Type B pancreatic cell (in vitro differentiated cells): ENCODE results near the gene TMEM86A. TPM values are rescaled to one million over a fixed set of nuclear protein-coding genes. Genes with fewer than 3 reads are reported as not detected.

Source experiments
- DNase-seq: peaks from one replicate; pipeline ENCODE4 v3.0.0; 2021; ENCODE audit warnings: mixed read lengths; ENCODE audit not compliant: unreplicated experiment; ENCODE audit errors: extremely low spot score
- H3K27ac Mint-ChIP-seq: 2 replicates; pipeline ENCODE4 v1.8.0; 2021; ENCODE audit warnings: mild to moderate bottlenecking, mixed read lengths
- H3K27me3 Mint-ChIP-seq: 2 replicates; pipeline ENCODE4 v1.8.0; 2021; ENCODE audit warnings: mixed read lengths
- H3K36me3 Mint-ChIP-seq: 2 replicates; pipeline ENCODE4 v1.8.0; 2021; ENCODE audit warnings: mixed read lengths
- H3K4me1 Mint-ChIP-seq: one replicate; pipeline ENCODE4 v1.8.0; 2021; ENCODE audit warnings: mixed read lengths; ENCODE audit not compliant: unreplicated experiment
- H3K4me3 Mint-ChIP-seq: 2 replicates; pipeline ENCODE4 v1.8.0; 2021; ENCODE audit warnings: mild to moderate bottlenecking, mixed read lengths
- H3K9me3 Mint-ChIP-seq: 2 replicates; pipeline ENCODE4 v1.8.0; 2021; ENCODE audit warnings: mixed read lengths
- CTCF ChIP-seq: fragments of 200-600 bp; sonication (generic); conservative IDR thresholded peaks from 2 replicates; pipeline ENCODE4 v1.5.0; 2021; ENCODE audit warnings: antibody characterized with exemption, mild to moderate bottlenecking
- total RNA-seq: library from RNA; stranded (reverse); gene quantifications from 2 replicates; pipeline ENCODE4 v1.2.1, GENCODE V29; 2021; ENCODE audit warnings: low replicate concordance

TMEM86A gene
- total RNA-seq, 1 donor from 2014 or later, result 6.5 TPM

- no peak for DNase-seq
- H3K4me1 Mint-ChIP-seq, result peaks cover 19% of the 10 kb centered on the region
- peaks cover 29% of the 10 kb centered on the region for H3K27me3 Mint-ChIP-seq
- no peak for TF ChIP-seq CTCF
- no peak overlapping the region for H3K4me3 Mint-ChIP-seq
- H3K36me3 Mint-ChIP-seq, result no peaks in the 10 kb centered on the region
- no peak overlapping the region for H3K27ac Mint-ChIP-seq
- no peaks in the 10 kb centered on the region for H3K9me3 Mint-ChIP-seq
These were observed 3.1 kb downstream of the TMEM86A start for GRCh38 chr11:18701614-18702216.

GRCh38 chr11:18703001-18703763, 4.6 kb downstream of the TMEM86A start:
- H3K27ac Mint-ChIP-seq, result no peak overlapping the region

GRCh38 chr11:18704045-18704645, 5.6 kb downstream of the TMEM86A start:
- Mint-ChIP-seq H3K4me3 (peak overlapping the region; percentile 17), H3K9me3 (no peaks in the 10 kb centered on the region), H3K27ac (no peak overlapping the region), H3K36me3 (no peaks in the 10 kb centered on the region), H3K4me1 (peaks cover 18% of the 10 kb centered on the region), H3K27me3 (peaks cover 41% of the 10 kb centered on the region)
- no peak for TF ChIP-seq CTCF
- DNase-seq, result no peak

More at GRCh38 chr11:18703001-18703763, 4.6 kb downstream of the TMEM86A start:
- Mint-ChIP-seq H3K9me3 (no peaks in the 10 kb centered on the region), H3K4me1 (peaks cover 20% of the 10 kb centered on the region), H3K4me3 (peak overlapping the region; percentile 26), H3K27me3 (peaks cover 33% of the 10 kb centered on the region), H3K36me3 (no peaks in the 10 kb centered on the region)
- no peak for TF ChIP-seq CTCF
- DNase-seq, result no peak

GRCh38 chr11:18704698-18705097, 6.1 kb downstream of the TMEM86A start:
- H3K4me3 Mint-ChIP-seq, result peak overlapping the region; percentile 79
- H3K9me3 Mint-ChIP-seq, result no peaks in the 10 kb centered on the region
- H3K36me3 Mint-ChIP-seq, result no peaks in the 10 kb centered on the region
- no peak for TF ChIP-seq CTCF
- DNase-seq, result no peak
- peaks cover 44% of the 10 kb centered on the region for H3K27me3 Mint-ChIP-seq
- no peak overlapping the region for H3K27ac Mint-ChIP-seq
- peaks cover 18% of the 10 kb centered on the region for H3K4me1 Mint-ChIP-seq

- no peak for DNase-seq
- H3K27ac Mint-ChIP-seq, result no peak overlapping the region
- peaks cover 47% of the 10 kb centered on the region for H3K27me3 Mint-ChIP-seq
- H3K9me3 Mint-ChIP-seq, result no peaks in the 10 kb centered on the region
- H3K4me3 Mint-ChIP-seq, result peak overlapping the region; percentile 79
- no peak for TF ChIP-seq CTCF
- H3K4me1 Mint-ChIP-seq, result peaks cover 13% of the 10 kb centered on the region
- H3K36me3 Mint-ChIP-seq, result no peaks in the 10 kb centered on the region
These were observed 7.2 kb downstream of the TMEM86A start for GRCh38 chr11:18705651-18706281.
